SK-N-DZ (cell line): ENCODE data around the gene AIMP1. TPM values are rescaled to one million over a fixed set of nuclear protein-coding genes. Genes with fewer than 3 reads are reported as not detected.

Source experiments
- DNase-seq: peaks from one replicate; pipeline ENCODE4 v3.0.0-alpha.2; 2015; ENCODE audit warnings: low spot score
- polyA plus RNA-seq, 2 experiments: library from polyadenylated mRNA; depleted of rRNA; stranded (reverse); fragments of >200 nt; gene quantifications; 2 replicates each; pipeline ENCODE4 v1.2.3, GENCODE V29; 2014

AIMP1 gene
- polyA plus RNA-seq (2014; cell fraction: cytosol; rRNA removed): 36.0 and 37.7 TPM in 2 replicates
- 16.1 and 22.2 TPM in 2 replicates for polyA plus RNA-seq (2014; cell fraction: nucleus; rRNA removed)

GRCh38 chr4:106315968-106316772 lies at the start of gene AIMP1, which contains the start of gene TBCK:
AIMP1 (plus strand) TSS chr4:106316550; CDS start chr4:106325010, 8,460 bp downstream.
TBCK (minus strand) TSS chr4:106316209; CDS start chr4:106308960, 7,249 bp downstream.
- DNase-seq: peak; percentile 93

GRCh38 chr4:106268786-106269185 lies 47.6 kb upstream of the AIMP1 start:
- no peak for DNase-seq

- no peak for DNase-seq
These were observed 46.6 kb upstream of the AIMP1 start for GRCh38 chr4:106269711-106270110.

- DNase-seq: no peak
These were observed 45.6 kb upstream of the AIMP1 start for GRCh38 chr4:106270736-106271135.

GRCh38 chr4:106273831-106274230 lies 42.5 kb upstream of the AIMP1 start:
- DNase-seq: no peak

- DNase-seq: no peak
These were observed 39.1 kb upstream of the AIMP1 start for GRCh38 chr4:106277140-106277675.

GRCh38 chr4:106284227-106284626 lies 32.1 kb upstream of the AIMP1 start:
- DNase-seq: no peak

GRCh38 chr4:106286611-106287010 lies 29.7 kb upstream of the AIMP1 start:
- DNase-seq: no peak

GRCh38 chr4:106287353-106287969 lies 28.9 kb upstream of the AIMP1 start:
- DNase-seq: no peak

- DNase-seq: no peak
These were observed 26.6 kb upstream of the AIMP1 start for GRCh38 chr4:106289737-106290136.

- DNase-seq: no peak
These were observed 24.7 kb upstream of the AIMP1 start for GRCh38 chr4:106291678-106292077.

GRCh38 chr4:106294062-106294461 lies 22.3 kb upstream of the AIMP1 start:
- no peak for DNase-seq

- no peak for DNase-seq
These were observed 18.9 kb upstream of the AIMP1 start for GRCh38 chr4:106297245-106298035.

GRCh38 chr4:106299977-106300376 lies 16.4 kb upstream of the AIMP1 start:
- DNase-seq: no peak

GRCh38 chr4:106301393-106302061 lies 14.8 kb upstream of the AIMP1 start:
- no peak for DNase-seq

GRCh38 chr4:106302062-106302438 lies 14.3 kb upstream of the AIMP1 start:
- DNase-seq: no peak

- no peak for DNase-seq
These were observed 12.6 kb upstream of the AIMP1 start for GRCh38 chr4:106303548-106304281.

GRCh38 chr4:106304632-106305031 lies 11.7 kb upstream of the AIMP1 start:
- no peak for DNase-seq

GRCh38 chr4:106305435-106306055 lies 10.8 kb upstream of the AIMP1 start:
- DNase-seq: no peak

- DNase-seq: no peak
These were observed 9.8 kb upstream of the AIMP1 start for GRCh38 chr4:106306561-106306960.
